HEK293T (cell line): ENCODE data around the gene AAK1.

ENCODE experiments used
- BHLHE40 ChIP-seq: fragments of 450-650 bp; IDR thresholded peaks from 2 replicates; pipeline ENCODE4 v1.6.1; 2016; ENCODE audit warnings: mild to moderate bottlenecking, moderate library complexity, borderline replicate concordance
- NFRKB ChIP-seq: fragments of 450-650 bp; IDR thresholded peaks from 2 replicates; pipeline ENCODE4 v1.6.1; 2016; ENCODE audit warnings: mild to moderate bottlenecking, moderate library complexity
- TARDBP ChIP-seq: fragments of 450-650 bp; IDR thresholded peaks from 2 replicates; pipeline ENCODE4 v1.6.1; 2016

DNA sequence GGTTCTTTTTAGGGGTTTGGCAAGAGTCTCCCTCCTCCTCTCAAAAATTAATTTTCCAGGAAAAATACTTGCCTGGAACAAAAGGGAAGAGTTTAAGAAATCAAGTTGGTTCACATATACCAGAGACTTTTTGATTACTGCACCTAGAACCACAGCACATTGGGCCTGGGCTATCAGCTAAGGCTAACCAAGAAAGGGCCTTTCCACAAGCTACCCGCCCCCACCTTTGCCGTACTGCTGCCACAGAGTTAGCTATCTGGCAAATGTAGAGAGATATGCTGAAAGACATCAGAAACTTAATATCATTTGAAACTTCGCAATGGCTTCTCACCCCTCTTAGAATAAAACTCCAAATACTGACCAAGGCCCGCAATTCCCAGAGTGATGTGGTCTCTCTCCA, 76.9 kb downstream of the AAK1 start:
- TF ChIP-seq BHLHE40 (no peak), TARDBP (no peak), NFRKB (no peak)
